Measurements from ENCODE around the gene PFKL. TPM values are rescaled to one million over a fixed set of nuclear protein-coding genes. Genes with fewer than 3 reads are reported as not detected.
"Not testable (repeated sequence)": the region's sequence is repeated elsewhere in the genome, so short reads cannot be mapped to it uniquely, and the experiment has no call there.

PFKL gene
- total RNA-seq, 6 experiments from 2014 or later, result 100 to 123 (median 107) TPM

DNA sequence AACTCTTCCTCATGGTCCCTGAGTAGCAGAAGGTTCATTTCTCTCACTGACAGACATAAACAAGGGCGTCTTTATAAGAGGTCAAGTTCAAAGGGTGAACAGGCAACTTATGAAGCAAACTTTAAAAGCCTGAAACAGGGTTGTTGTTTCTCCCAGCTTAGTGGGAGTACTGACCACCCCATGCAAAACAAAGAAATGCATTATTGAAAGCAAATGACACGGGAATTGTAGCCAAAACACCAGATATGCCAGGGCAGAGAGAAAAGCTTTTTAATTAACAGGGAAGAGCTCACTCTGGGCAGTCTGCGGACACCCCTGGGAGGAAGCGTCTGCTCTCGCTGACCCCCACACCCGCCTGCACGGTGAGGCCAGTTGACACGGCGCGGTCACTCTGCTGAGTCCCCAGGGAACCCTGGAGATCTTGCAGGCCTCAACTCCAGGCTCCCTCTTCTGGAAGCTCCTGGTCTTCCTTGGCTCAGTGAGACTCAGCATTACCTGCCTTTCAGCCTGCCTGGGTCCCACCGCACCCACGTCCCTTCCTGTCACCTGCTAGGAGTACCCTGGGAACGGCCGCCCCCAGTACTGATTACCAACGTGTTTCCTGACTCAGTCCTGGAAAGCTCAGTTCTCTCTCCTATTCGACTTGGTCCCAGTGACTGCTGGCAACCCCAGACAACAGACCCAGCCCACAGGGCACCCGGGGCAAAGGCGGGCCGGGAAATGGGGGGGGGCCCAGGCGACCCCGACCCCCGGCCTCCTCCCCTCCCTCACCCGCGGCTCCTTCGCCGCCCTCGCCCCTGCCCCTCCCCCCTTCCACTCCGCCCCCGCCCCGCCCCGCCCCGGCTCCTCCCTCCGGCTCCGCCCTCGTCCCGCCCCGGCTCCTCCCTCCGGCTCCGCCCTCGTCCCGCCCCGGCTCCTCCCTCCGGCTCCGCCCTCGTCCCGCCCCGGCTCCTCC is 38.4 kb downstream of the PFKL start:
- H3K4me3 Mint-ChIP-seq, result peak overlapping the region; percentile 85
- H3K4me1 Mint-ChIP-seq (ENCODE audit: low read depth), result peaks cover 26% of the 10 kb centered on the region
- H3K27me3 Mint-ChIP-seq (ENCODE audit: insufficient read depth), result 0 out of 2 replicates have a peak, but pooled peaks cover 1% of the 10 kb centered on the region
- DNase-seq, result peak; percentile 44
- H3K27ac Mint-ChIP-seq, result peak overlapping the region; percentile 73; the same call in 1 of the 2 replicates
- peak; percentile 58 for TF ChIP-seq CTCF (IDR thresholded peaks at IDR 0.05)
- no peaks in the 10 kb centered on the region for H3K36me3 Mint-ChIP-seq (ENCODE audit: low read depth)
- H3K9me3 Mint-ChIP-seq, result no peaks in the 10 kb centered on the region

- Mint-ChIP-seq H3K36me3 (ENCODE audit: low read depth) (no peaks in the 10 kb centered on the region), H3K4me3 (peak within 1 kb of the TSS; percentile 94), H3K27me3 (ENCODE audit: insufficient read depth) (0 out of 2 replicates have a peak, but pooled peaks cover 1% of the 10 kb centered on the region), H3K4me1 (ENCODE audit: low read depth) (peaks cover 26% of the 10 kb centered on the region), H3K9me3 (no peaks in the 10 kb centered on the region), H3K27ac (peak within 1 kb of the TSS; percentile 97)
- peak; percentile 92 for DNase-seq
- no peak for TF ChIP-seq CTCF (IDR thresholded peaks at IDR 0.05)
Observed at GRCh38 chr21:44338971-44339910, 39.4 kb downstream of the PFKL start, which contains the start of gene CFAP410. TSS of gene CFAP410 (minus strand) at chr21:44339390. CDS start at chr21:44339194, 196 bp downstream.

DNA sequence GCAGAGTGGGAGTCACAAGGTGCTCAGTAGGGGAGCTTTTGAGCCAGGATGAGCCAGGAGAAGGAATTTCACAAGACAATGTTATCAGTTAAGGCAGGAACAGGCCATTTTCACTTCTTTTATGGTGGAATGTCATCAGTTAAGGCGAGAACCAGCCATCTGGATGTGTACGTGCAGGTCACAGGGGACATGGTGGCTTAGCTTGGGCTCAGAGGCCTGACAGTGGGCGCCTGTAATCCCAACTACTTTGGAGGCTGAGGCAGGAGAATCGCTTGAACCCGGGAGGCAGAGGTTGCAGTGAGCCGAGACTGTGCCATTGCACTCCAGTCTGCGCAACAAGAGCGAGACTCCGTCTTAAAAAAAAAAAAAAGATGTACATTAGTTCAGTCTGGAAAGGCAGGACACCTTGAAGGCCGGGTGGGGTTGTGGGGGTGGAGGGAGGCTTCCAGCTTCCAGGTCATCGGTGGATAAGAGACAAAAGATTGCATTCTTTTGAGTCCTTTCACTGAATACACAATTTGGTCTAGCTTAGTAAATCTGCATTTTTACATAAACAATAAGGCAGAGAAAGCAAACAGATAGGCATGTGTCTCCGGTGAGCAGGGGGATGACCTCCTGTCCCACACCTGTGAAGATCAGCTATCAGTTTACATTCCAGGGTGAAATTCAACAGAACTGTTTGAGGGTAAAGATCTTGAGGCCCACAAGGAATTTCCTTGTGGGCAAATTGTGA is 42.0 kb downstream of the PFKL start:
- peaks cover 26% of the 10 kb centered on the region for H3K4me1 Mint-ChIP-seq (ENCODE audit: low read depth)
- not testable (repeated sequence) for DNase-seq; H3K4me3 Mint-ChIP-seq; H3K36me3 Mint-ChIP-seq (ENCODE audit: low read depth); H3K27ac Mint-ChIP-seq; H3K9me3 Mint-ChIP-seq
- peaks cover 10% of the 10 kb centered on the region for H3K27me3 Mint-ChIP-seq (ENCODE audit: insufficient read depth)

DNA sequence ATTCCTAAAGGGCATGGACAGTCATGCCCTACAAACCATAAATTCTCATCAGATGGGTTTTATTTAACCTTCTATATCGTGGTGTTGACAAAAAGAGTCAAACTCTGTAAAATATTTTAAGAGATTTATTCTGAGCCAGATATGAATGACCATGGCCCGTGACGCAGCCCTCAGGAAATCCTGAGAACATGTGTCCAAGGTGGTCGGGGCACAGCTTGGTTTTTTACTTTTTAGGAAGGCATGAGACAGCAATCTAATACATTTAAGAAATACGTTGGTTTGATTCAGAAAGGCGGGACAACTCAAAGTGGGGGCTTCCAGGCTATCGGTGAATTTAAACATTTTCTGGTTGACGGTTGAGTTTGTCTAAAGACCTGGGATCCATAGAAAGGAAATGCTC is 43.1 kb downstream of the PFKL start:
- H3K4me3 Mint-ChIP-seq; DNase-seq; H3K27ac Mint-ChIP-seq; H3K36me3 Mint-ChIP-seq (ENCODE audit: low read depth); H3K9me3 Mint-ChIP-seq: not testable (repeated sequence)
- peaks cover 10% of the 10 kb centered on the region for H3K27me3 Mint-ChIP-seq (ENCODE audit: insufficient read depth)
- H3K4me1 Mint-ChIP-seq (ENCODE audit: low read depth), result peaks cover 19% of the 10 kb centered on the region

DNA sequence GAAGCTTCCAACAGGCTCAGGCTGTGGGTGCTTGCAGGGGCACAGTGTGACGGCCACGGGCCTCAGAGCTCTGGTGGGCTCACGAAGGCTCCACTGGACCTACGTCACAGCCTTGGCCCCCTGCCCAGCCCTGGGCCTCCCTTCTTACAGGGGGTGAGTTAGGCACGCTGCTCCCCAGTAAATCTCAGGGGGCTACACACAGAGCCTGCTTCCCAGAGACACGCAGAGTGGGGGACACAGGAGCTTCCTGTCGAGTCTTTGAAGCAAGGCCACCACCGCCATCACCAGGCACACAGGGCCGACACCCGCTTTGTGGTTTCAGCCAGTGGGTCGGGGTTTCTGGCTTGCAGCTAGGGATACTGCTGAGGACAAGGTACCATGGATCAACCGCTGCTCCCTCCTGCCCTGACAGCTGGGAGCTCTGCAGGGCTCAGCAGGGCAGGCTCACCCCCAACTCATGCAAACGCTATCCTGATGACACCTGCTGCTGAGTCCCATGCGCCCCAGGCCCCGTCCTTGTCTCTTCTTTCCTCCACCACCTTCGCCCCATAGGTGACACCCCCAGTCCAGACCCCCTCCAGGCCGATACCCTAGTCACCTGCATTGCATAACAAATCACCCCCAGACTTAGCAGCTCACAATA is 44.8 kb downstream of the PFKL start:
- Mint-ChIP-seq H3K27me3 (ENCODE audit: insufficient read depth) (peaks cover 24% of the 10 kb centered on the region), H3K36me3 (ENCODE audit: low read depth) (no peaks in the 10 kb centered on the region), H3K27ac (no peak overlapping the region), H3K9me3 (no peaks in the 10 kb centered on the region), H3K4me3 (no peak overlapping the region), H3K4me1 (ENCODE audit: low read depth) (peaks cover 12% of the 10 kb centered on the region)
- TF ChIP-seq CTCF (IDR thresholded peaks at IDR 0.05), result no peak
- DNase-seq, result no peak

All from HFFc6 (cell line).